Osteocyte (in vitro differentiated cells): ENCODE data around the gene CDH4. TPM values are rescaled to one million over a fixed set of nuclear protein-coding genes. Genes with fewer than 3 reads are reported as not detected.

Source experiments
- DNase-seq: peaks from one replicate; pipeline ENCODE4 v3.0.0; 2021; ENCODE audit warnings: mixed read lengths; ENCODE audit not compliant: unreplicated experiment; ENCODE audit errors: extremely low spot score
- H3K27ac Mint-ChIP-seq: one replicate; pipeline ENCODE4 v1.8.0; 2021; ENCODE audit warnings: mild to moderate bottlenecking, mixed read lengths; ENCODE audit not compliant: unreplicated experiment
- H3K27me3 Mint-ChIP-seq: one replicate; pipeline ENCODE4 v1.8.0; 2021; ENCODE audit warnings: mixed read lengths; ENCODE audit not compliant: unreplicated experiment
- H3K36me3 Mint-ChIP-seq: one replicate; pipeline ENCODE4 v1.8.0; 2021; ENCODE audit warnings: mixed read lengths; ENCODE audit not compliant: unreplicated experiment
- H3K4me1 Mint-ChIP-seq: one replicate; pipeline ENCODE4 v1.8.0; 2021; ENCODE audit warnings: mixed read lengths; ENCODE audit not compliant: unreplicated experiment
- H3K4me3 Mint-ChIP-seq: one replicate; pipeline ENCODE4 v1.8.0; 2021; ENCODE audit warnings: mild to moderate bottlenecking, moderate library complexity, mixed read lengths; ENCODE audit not compliant: unreplicated experiment
- H3K9me3 Mint-ChIP-seq: one replicate; pipeline ENCODE4 v1.8.0; 2021; ENCODE audit warnings: mixed read lengths; ENCODE audit not compliant: unreplicated experiment
- CTCF ChIP-seq: fragments of 200-600 bp; sonication (generic); IDR thresholded peaks from 2 replicates; pipeline ENCODE4 v1.5.0; 2021; ENCODE audit warnings: antibody characterized with exemption, mild to moderate bottlenecking, moderate library complexity
- total RNA-seq: library from RNA; stranded (reverse); gene quantifications from 2 replicates; pipeline ENCODE4 v1.2.1, GENCODE V29; 2021

The CDH4 gene
- total RNA-seq, 1 donor from 2014 or later = 1.3 TPM

- H3K27me3 Mint-ChIP-seq = no peaks in the 10 kb centered on the region
- H3K4me1 Mint-ChIP-seq = peaks cover 1% of the 10 kb centered on the region
- no peak overlapping the region for H3K4me3 Mint-ChIP-seq
- TF ChIP-seq CTCF = no peak
- H3K9me3 Mint-ChIP-seq = no peaks in the 10 kb centered on the region
- H3K36me3 Mint-ChIP-seq = no peaks in the 10 kb centered on the region
- peak; percentile 59 for DNase-seq
- no peak overlapping the region for H3K27ac Mint-ChIP-seq
Observed at GRCh38 chr20:61949363-61949713, 697.3 kb downstream of the CDH4 start.

- DNase-seq = peak; percentile 76
- TF ChIP-seq CTCF = no peak
- Mint-ChIP-seq H3K36me3 (no peaks in the 10 kb centered on the region), H3K9me3 (no peaks in the 10 kb centered on the region), H3K4me1 (peaks cover 7% of the 10 kb centered on the region), H3K27me3 (no peaks in the 10 kb centered on the region), H3K27ac (no peak overlapping the region), H3K4me3 (no peak overlapping the region)
Observed at GRCh38 chr20:61949714-61950640, 697.9 kb downstream of the CDH4 start.

- DNase-seq = no peak
- no peak overlapping the region for H3K27ac Mint-ChIP-seq
- H3K9me3 Mint-ChIP-seq = no peaks in the 10 kb centered on the region
- no peak for TF ChIP-seq CTCF
- H3K4me3 Mint-ChIP-seq = no peak overlapping the region
- no peaks in the 10 kb centered on the region for H3K36me3 Mint-ChIP-seq
- H3K4me1 Mint-ChIP-seq = peaks cover 14% of the 10 kb centered on the region
- H3K27me3 Mint-ChIP-seq = no peaks in the 10 kb centered on the region
Observed at GRCh38 chr20:61950641-61951071, 698.6 kb downstream of the CDH4 start.

- peak; percentile 84 for DNase-seq
- Mint-ChIP-seq H3K27me3 (no peaks in the 10 kb centered on the region), H3K4me1 (peaks cover 27% of the 10 kb centered on the region), H3K27ac (no peak overlapping the region), H3K36me3 (no peaks in the 10 kb centered on the region), H3K4me3 (no peak overlapping the region), H3K9me3 (no peaks in the 10 kb centered on the region)
- no peak for TF ChIP-seq CTCF
Observed at GRCh38 chr20:61951695-61952533, 699.9 kb downstream of the CDH4 start.
